T-helper 1 cell treated with Interleukin-12 subunit alpha and Interleukin-12 subunit beta and Interleukin-4 antibody, amounts not matched to agents 30 ng/mL and 1 ng/mL, for 36 hours (primary cell): ENCODE measurements around the gene NCAM2. TPM values are rescaled to one million over a fixed set of nuclear protein-coding genes. Genes with fewer than 3 reads are reported as not detected.

ENCODE experiments used
- intact Hi-C: fragments of 100-400 bp; cut with micrococcal nuclease; formaldehyde crosslinking; loops from one replicate; pipeline ENCODE4 v1.15.1; 2024
- total RNA-seq: library from RNA; stranded (reverse); gene quantifications from 2 replicates; pipeline ENCODE4 v1.2.3, GENCODE V29; 2022

The NCAM2 gene
- total RNA-seq, 1 donor from 2014 or later: not detected

DNA sequence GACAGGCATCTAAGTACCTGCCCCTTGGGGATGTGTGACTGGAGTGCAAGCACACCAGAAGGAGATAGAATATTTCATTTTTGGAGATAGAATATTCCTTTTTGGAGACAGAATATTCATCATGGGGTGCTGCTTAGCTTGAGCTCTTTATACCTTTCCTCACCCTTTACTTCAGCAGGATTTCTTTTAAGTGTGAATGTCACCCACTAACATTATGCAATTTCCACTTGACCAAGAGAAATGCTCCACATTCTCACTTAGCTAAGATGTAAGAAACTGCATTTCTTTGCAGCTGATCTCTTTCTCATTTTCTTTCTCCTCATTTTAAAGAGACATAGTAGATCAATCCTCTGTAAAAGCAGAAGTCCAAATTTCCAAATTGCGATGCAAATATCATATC is 436.7 kb downstream of the NCAM2 start:
- intact Hi-C loops: no loop called here

DNA sequence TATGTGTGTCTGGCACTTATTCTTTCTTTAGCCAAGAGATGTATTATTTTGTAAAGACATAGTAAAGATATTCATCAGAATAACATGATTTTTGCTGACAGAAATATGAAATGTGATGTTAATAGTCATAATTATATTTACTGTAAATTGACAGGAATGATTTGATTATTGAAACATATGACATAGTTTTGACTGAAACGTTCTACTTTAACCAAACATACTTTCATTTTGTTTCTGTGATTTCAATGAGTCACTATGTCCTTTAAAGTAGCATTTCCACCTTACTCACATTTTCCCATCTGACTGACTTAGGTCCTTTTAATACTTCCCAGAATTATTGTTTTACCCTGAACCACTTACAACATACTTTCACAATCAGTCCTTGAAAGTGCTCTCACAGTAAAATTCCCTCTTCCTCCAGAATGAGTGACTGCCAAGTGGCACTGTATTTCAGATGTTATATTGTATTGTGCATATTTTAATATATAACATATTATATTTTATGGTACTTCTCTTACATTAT is 437.9 kb downstream of the NCAM2 start:
- intact Hi-C loops: no loop called here

DNA sequence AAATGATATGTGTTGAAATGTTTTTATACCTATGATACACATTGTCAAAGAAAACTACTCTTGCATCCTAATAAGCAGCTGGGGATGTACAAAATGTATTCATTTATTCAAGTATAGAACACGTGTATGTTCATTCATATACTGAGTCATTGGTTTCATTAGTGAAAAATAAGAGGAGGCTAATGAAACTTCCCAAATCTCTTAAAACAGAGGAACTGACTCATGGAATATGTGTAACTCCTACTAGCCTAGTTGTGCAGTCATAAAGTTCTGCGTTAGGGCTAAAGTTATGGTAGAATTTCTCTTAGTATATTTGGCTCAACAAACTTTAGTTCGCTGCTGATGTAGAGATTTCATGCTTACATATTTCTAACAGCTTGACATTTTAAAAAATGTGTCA is 441.6 kb downstream of the NCAM2 start:
- intact Hi-C loops: no loop called here

DNA sequence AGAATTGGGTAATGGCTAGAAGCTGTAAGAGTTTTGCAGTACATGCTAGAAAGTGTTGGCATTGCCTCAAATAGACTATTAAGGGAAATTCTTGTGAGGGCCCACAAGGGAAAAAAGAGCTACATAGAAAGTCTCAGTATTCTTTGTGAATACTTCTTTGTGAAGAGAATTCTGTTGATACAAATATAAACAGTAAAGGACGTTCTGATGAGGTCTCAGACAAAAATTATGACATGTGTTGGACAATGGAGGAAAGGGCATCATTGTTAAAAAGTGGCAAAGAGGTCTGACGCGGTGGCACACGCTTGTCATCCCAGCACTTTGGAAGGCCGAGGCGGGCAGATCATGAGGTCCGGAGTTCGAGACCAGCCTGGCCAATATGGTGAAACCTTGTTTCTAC is 458.9 kb downstream of the NCAM2 start:
- intact Hi-C loops: no loop called here

DNA sequence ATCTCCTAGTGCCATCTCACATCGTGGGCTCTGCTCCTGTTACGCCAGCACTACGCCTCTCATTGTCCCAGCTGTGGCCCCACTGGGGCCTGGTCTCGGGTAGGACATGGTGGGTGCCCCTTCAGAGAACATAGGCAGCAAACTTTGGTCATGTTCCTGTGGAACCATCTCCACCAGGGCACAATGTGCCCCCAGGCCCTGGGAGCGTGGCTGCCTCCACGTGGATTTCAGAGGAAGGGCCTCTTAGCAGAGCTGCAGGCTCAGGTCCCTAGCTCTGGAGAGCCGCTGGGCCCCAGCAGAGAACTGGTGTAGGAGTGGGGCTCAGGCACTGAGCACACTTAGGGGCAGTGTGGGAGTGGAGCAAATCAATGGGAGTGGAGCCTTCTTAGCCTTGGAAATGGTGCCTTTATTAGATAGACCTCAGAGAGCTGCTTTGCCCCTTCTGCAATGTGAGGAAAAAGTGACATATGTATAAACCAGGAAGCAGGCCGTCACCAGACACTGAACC is 460.0 kb downstream of the NCAM2 start:
- intact Hi-C loops: no loop called here

DNA sequence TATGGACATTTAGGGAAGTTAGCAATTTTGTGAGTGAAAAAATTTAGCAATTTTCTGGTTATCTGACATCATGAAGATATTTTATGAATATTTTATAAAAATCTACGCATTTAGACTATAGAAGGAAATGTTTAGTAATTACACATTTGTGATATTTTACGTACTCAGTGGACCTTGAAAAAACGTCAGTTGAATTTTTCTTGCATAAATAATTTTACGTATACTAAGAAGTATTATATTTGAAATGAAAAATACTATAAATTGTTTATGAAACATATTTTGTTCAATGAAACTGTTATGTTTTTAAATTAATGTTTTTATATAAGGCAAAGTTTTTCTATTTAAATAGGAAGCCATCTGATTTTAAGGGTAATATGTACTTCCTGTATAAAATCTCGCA is 462.8 kb downstream of the NCAM2 start:
- intact Hi-C loops: no loop called here

DNA sequence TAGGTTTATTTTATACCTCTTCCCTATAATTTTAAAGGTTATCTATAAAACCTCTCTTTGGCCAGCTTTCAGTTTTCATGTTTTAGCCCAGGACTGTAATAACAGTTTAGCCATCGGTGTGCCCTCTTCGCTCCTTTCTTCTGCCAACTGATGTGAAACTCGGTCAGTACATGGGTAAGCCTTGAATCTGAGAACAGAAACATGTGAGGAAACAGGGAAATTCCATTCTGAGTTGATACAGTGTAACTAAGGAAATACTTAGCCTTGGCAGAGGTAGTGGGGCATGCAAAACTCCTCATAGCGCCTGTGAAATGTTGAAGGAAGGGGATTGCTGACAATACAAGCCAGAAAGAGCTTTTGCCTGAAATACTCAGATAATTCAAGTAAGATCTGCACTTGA is 465.2 kb downstream of the NCAM2 start:
- intact Hi-C loops: no loop called here

DNA sequence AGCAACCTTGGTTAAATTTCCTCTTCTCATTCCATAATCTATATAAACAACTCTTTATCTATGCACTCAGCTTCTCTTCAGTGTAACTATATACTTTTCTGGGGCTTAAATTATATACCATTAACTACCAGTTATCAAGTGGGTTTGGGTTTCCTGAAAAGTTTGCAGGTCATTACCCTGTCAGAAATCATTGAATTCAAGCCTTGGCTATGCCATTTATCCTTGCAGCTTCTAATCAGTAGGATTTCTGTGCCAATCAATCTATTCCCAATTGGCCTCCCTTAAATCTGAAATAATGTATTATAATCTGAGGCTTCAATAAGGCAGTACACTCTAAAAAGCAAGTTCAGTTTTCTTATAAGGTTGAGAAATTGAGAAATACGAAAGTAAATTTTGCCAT is 466.5 kb downstream of the NCAM2 start:
- intact Hi-C loops: no loop called here

DNA sequence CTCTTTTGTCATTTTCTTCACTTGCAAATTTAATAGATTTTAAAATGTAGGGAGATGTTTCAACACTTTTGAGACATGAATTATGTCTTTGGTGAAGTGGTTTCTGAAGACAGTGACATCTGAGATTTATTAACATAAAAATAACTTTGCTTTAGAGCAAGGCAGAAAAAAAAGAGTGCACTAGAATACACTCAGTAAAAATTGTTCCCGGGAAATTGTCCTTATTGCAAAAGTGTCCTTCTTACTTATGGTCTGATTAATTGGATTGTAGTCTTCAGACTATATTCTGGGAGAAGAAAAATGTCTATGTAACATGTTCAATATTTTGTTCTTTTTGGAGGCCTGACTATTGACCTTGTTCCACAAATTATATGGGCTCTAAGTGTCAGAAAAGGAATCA is 468.5 kb downstream of the NCAM2 start:
- intact Hi-C loops: no loop called here

DNA sequence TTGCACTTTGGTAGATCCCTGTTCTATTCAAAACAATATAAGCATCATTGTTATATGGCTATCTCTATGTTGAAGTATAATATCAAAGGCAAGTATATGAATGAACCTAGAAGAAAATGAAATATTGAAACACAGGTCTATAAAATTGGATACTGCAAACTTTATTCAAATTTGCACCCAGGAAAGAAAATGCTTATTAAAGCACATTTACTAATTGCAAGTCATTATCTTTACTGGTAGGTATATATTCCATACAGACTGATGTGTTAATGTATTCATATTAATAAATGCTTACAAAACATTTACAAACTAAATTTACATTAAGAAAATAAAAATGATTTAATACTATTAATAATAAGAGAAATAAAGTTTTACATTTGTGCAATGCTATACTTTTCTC is 469.8 kb downstream of the NCAM2 start:
- intact Hi-C loops: no loop called here

DNA sequence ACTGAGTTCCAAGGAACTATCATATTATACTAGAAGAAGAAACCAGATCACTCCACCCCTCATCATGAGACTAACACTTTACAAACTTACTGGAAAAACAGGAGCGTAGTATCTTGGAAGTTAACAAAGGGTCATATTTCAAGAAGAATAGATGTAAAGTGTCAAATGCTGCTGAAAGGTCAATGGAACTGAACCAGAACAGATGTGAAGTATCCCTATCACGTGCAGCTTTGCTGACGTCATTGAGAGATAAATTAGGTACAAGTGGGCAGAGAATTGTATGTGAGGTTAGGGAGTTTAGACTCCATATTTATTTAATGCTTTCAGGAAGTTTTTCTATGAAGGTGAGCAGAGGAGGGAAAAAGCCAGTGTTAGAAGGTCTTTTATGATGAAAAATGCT is 483.0 kb downstream of the NCAM2 start:
- intact Hi-C loops: no loop called here

DNA sequence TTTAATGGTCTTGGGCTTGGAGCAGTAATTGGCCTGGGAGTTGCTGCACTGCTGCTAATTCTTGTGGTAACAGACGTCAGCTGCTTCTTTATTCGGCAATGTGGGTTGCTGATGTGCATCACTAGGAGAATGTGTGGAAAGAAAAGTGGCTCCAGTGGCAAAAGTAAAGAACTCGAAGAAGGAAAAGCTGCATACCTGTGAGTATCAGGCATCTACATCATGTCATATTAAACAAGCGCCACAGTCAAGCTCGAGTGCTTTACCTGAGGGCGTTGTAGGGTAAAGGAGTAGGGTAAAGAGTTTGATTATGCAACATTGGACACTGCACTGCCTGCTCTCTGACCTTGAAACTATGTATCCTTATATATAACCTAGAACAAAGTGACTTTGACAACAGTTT is 510.6 kb downstream of the NCAM2 start:
- intact Hi-C loops: no loop called here

DNA sequence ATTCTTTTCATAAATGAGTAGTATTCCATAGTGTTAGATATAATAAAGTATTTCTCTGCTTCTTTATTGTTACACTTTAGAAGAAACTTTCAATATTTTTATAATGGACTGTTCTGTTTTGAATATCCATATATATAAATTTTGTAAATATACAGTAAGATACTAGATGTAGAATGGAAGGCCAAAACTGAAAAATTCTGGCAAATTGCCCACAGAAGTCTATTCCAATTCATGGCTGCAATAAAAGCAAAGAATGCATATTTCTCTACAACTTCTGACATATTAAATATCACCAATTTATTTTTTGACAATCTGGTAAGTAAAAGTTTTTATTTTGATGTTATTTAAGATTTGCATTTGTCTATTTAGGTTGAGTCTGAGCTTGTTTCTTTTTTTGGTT is 532.5 kb downstream of the NCAM2 start:
- intact Hi-C loops: no loop called here

DNA sequence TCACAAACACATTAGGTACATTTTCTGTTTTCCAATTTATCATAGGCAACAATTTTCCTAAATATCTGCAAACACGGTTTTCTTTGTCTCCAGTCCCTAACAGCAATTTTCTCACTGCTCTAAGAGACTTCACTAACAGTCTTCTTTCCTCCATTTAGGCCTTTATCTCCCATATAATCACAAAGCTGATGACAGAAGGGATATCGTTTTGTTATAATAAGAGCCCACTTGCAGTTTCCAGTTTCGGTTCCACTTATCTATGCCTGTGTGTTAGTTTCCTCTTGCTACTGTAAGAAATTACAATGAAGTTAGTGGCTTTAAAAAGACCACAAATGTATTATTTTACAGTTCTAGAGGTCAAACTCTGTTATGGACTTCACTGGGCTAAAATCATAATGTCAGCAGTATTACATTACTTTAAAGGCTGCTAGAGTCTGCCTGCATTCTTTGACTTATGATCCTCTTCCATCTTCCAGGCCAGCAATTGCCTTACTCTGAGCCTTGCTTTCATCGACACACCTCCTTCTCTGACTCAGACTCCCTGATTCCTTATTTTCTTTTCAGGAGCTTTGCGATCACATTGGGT is 549.3 kb downstream of the NCAM2 start:
- intact Hi-C loops: loop anchor here (10.0 kb wide), 1 partner anchor 57 kb away; no protein-coding TSS in a partner anchor

DNA sequence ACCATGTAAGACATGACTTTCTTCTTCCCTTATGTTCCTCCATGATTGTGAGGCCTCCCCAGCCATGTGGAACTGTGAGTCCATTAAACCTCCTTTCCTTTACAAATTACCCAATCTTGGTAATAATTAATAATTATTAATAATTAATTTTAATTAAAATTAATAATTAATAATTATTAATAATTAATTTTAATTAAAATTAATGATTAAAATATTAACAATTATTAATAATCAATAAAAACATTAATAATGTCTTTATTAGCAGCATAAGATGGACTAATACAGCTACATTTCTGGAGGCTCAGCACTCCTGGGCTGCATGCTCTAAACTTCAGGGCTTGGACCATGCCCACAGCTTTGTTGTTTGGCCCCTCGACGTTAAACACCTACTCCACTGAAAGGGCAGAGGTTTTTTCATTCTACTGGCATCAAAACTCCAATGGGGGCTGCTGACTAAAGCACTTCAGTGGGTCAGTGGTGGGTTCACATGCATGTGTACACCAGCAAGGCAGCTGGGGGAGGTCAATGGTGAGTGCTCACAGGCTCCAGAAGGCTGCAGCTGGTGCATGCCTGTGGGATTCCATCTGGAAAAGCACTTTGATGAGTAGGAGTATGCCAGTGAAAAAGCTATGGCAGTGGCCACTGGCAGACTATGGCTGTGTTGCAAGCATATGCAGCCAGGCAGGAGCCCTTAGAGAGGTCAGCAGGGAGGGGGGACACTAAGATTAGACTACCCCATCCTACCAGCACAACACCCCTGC is 561.3 kb downstream of the NCAM2 start:
- intact Hi-C loops: no loop called here
